ENCODE results near the gene NKX1-1.
"Not testable (repeated sequence)": the region's sequence is repeated elsewhere in the genome, so short reads cannot be mapped to it uniquely, and the experiment has no call there.

NKX1-1 gene

GRCh38 chr4:1383728-1384591 is 22.3 kb downstream of the NKX1-1 start:
- no peak for DNase-seq

DNA sequence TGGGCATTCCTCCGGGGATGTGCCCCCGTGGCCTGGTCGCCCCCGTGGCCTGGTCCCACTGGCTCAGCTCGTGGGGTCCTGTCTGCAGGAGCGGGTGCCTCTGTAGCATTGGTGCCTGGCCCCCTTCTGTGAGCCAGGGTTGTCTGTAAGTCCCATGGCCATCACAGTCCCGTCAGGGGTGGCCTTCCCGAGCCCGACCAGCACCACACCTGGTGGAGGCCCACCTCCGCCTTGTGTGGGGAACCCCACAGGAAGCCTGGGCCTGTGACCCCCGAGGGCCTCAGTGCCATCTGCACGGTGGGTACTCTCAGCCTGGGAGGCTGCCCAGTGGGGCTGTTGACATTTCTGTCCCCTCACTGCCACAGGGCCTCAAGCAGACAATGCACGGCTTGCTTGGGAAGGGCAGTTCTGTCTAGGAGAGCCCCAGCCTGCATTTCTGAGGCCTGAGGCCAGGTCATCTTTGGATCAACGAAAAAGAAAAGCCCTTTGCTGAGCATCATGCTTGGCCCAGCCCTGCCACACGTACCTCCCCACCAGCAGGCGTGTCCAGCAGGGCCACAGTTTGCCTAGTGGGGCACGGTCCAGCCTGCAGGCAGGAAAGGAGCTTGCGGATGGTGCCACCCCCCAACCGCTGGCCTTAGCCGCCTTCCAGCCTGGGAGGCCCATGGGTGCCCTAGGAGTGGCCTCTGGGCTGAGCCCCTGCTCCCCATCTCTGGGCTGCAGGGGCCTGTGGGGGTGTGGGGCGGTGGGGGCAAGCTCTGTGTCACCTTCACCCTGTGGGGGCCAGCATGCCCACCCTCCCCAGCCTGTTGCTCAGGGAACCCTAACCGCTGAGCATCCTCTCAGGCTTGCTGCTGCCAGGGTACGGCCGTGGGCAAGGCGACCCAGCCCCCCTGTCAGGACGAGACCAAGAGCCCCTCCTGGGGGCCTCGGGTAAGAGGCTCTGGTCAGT is 23.2 kb downstream of the NKX1-1 start:
- DNase-seq = no peak

GRCh38 chr4:1381944-1382541 is 24.2 kb downstream of the NKX1-1 start:
- no peak for DNase-seq

GRCh38 chr4:1381181-1381621 is 25.0 kb downstream of the NKX1-1 start:
- DNase-seq = no peak

DNA sequence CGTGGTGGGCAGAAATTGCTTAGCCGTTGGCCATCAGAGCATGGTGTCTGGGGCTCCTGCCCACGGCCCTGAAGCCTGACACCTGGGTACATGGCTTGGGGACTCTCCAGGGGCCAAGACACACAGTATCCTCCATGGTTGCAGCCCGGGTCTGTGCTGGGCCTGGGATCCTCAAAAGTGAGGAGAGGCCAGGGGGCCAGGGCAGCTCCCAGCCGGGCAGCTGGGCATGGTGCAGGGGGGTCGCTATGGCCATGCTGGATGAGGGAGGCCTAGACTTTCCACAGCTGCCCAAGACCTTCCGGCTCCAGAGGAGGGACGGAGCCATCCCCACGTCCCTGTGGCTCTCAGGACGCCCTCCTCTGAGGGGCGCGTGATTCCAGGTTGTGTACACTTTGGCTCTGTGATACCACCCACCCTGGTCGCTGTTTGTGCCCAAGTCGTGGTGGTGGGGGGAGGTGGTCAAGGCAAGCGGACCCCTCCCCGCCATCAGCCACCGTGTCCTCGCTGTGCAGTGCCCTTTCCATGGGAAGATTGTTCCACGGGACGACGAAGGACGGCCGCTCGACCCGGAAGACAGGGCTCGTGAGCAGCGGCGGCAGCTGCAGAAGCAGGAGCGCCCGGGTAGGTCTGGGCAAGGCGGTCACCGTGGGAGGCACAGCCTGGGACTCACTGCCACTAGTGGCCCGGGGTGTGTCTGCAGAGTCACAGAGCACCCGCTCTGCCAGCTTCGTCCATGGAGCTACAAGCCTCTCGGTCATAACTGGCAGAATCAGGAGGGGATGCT is 25.7 kb downstream of the NKX1-1 start:
- no peak for DNase-seq

GRCh38 chr4:1379801-1380331 is 26.4 kb downstream of the NKX1-1 start:
- DNase-seq = no peak

- DNase-seq = no peak
Observed at GRCh38 chr4:1379351-1379781, 26.9 kb downstream of the NKX1-1 start.

GRCh38 chr4:1378559-1379231 is 27.5 kb downstream of the NKX1-1 start:
- no peak for DNase-seq

DNA sequence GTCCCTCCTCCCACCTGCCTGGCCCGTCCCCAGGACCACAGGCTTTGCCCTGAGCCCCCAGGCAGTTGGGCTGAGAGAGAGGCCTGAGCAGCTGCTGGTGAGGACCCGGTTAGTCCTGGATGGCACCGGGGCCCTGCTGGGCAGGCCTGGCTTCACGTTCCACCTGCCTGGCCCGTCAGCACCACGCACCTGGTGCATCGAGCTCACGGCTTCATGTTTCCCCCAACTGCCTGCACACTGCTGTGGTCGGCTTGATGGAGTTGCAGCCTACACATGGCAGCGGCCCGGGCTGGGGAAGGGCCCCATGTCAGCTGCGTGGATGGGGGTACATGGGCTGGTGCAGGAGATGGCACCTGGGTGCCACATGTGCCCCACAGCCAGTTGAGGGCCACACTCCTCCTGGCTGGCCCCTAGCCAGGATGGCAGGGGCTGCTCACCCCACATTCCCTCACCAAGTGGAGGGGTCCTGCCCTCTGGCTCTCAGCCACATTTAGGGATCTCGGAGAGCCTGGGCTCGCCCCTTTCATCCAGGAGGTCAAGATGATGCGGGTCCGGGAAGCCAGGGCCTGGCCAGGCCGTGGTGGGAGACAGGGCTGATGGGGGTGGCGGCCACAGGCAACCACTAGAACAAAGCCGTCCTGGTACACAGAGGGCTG is 28.5 kb downstream of the NKX1-1 start:
- no peak for DNase-seq

- no peak for DNase-seq
Observed at GRCh38 chr4:1376841-1377605, 29.2 kb downstream of the NKX1-1 start.

DNA sequence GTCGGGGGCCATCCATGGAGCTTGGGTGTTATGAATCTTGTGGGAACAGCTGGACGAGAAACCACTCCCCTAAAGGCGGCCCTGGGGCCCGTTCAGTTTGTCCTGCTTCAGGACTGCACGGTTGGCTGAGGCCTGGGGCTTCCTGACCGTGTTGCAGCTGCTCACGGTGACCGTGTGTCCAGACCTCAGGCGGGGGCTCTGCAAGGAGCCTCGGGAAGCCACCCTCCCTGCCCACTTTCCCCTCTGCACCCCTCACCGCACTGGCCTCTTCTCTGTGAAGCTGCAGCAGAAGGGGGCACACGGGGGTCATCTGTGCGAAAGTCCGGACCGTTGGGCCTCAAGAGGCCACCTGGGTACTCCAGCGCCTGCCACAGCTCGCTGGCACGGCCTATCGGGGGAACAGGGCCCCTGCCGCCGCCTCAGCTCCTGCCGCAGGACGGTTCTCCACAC is 29.8 kb downstream of the NKX1-1 start:
- DNase-seq = no peak

GRCh38 chr4:1375761-1376322 is 30.4 kb downstream of the NKX1-1 start:
- DNase-seq = no peak

DNA sequence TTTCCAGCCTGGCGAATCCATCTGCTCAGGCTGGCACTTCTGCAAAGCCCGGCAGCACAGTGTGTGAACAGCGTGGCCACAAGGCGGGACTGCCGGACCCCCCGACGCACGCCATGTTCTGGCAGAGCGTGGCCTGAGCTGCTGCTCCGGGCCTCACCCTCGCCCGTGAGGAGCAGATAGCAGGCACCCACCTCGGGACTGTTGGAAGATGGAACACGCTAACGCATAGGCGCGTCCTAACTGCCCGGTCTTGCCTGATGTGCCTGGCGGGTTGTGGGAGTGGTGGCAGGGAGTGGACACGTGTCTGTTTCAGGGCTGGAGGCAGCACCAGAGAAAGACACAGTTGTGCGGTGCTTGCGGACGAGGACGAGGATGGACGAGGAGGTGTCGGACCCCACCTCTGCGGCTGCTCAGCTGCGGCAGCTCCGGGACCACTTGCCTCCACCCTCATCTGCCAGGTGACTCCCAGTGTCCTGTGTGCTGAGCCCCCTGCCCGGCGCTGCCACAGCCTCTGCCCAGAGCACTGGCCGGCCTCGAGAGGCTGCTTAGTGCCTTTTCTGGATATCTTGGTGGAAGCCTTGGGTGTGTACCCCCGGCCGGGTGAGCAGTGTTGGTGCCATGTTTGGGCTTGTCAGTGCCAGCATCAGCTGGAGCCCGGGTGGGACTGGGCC is 31.1 kb downstream of the NKX1-1 start:
- no peak for DNase-seq

GRCh38 chr4:1374706-1375045 is 31.6 kb downstream of the NKX1-1 start:
- no peak for DNase-seq

- DNase-seq = no peak
Observed at GRCh38 chr4:1373892-1374705, 32.1 kb downstream of the NKX1-1 start.

DNA sequence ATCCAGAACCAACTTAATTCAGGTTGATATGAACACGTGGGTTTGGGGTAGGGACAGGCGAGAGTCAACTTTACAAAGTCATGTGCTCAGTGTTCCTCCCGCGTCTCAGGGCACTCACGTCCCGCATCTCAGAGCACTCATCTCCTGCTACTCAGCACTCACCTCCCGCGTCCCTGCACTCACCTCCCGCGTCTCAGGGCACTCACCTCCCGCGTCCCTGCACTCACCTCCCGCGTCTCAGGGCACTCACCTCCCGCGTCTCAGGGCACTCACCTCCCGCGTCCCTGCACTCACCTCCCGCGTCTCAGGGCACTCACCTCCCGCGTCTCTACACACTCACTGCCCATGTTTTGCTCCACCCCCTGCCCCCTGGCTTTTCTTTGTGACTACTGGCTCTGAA is 33.7 kb downstream of the NKX1-1 start:
- not testable (repeated sequence) for DNase-seq

DNA sequence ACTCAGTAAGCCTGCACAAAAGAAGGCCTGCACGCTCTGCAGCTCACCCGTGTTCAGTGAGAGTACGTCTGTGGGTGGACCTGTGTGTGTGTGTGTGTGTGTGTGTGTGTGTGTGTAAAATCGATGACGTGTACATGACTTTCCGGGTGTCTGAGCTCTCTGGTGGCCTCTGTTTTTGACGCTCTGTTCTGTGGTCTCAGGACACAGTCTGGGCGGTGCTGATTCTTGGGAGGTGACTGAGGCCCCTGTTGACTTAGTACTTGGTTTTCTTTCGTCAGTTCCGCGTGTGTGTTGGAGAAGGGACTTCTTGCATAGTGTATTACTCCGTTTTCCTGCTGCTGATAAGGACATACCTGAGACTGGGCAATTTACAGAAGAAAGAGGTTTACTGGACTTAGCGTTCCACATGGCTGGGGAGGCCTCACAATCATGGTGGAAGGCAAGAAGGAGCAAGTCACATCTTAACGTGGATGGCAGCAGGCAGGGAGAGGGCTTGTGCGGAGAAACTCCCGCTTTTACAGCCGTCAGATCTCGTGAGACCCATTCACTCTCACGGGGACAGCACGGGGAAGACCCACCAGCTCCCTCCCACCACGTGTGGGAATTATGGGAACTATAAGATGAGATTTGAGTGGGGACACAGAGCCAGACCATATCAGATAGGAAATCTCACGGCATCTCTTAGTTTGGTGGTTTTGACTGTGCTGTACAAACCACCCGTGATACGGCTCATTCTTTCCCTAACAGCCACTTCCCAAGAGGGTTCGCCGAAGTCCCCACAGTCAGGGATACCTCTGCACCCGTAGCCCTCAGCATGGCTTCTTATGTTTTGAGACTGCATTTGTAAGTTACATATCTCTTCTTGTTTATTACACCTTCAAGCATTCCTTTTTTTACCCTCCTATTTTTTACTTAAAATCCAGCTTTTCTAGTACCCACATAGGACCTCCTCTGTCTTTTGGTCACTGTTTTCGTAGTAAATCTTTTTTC is 34.8 kb downstream of the NKX1-1 start:
- DNase-seq = no peak
